ENCODE measurements around the gene FBXO24. TPM values are rescaled to one million over a fixed set of nuclear protein-coding genes. Genes with fewer than 3 reads are reported as not detected.
A peak's percentile ranks its signal among the peaks of the same experiment; 100 is the strongest.

The FBXO24 gene
- total and polyA plus RNA-seq, 9 of the 15 experiments (the other 6 are each of a cell fraction or from before 2014, with no cell fraction given): 0.17 to 0.95 (median 0.50) TPM

DNA sequence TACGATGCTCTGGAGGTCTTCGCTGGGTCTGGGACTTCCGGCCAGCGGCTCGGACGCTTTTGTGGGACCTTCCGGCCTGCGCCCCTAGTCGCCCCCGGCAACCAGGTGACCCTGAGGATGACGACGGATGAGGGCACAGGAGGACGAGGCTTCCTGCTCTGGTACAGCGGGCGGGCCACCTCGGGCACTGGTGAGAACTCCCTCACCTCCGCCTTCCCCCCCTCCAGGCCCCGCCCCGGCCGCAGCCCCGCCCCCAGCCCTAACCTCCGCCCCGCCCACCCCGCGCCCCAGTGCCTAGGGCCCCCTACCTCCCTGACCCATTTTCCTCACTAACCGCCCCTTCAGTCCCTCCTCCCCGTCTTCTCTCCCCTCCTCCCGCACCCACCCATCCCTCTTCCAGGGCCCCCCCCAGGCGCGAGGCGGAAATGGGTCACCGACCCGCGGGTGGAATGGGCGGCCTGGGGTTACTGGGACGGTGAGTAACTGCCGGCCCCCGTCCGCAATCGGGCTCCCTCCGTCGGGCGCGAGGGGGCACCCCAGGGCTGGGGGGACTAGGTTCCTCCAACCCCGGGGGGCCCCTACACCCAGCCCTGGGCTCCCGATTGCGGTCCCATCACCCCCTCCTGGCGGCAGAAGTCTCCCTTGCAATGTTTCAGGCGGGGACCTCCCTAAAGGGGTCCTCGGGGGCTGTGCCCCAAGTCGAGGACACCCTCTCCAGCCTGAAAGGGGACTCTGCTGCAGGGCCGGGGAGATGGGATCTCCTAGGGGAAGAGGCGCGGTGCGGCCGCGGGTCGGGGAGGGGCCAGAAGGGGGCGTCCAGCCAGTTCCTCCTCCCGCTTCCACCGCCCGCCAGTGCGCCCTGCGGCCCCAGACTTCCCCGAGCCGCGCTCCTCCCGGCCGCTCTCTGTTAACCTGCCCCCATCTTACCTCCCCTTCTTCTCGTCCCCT is 18.2 kb downstream of the FBXO24 start (continued):
- TF ChIP-seq RAD21 (CRISPR knock-in tag; conservative IDR thresholded peaks at IDR 0.05 in 1 of 2, IDR thresholded peaks at IDR 0.05 in 1 of 2) (peak; percentile 65), U2AF2 (optimal IDR thresholded peaks at IDR 0.05; ENCODE audit: low read depth, low read length) (no peak), ATF7 (IDR thresholded peaks at IDR 0.05) (peak; percentile 81), CEBPB (tag; IDR thresholded peaks at IDR 0.05) (no peak), ZFP36 (IDR thresholded peaks at IDR 0.05; ENCODE audit: low read depth, low read length, partially characterized antibody) (no peak), TCF7 (IDR thresholded peaks at IDR 0.05; ENCODE audit: borderline replicate concordance) (no peak), FOXA1 (IDR thresholded peaks at IDR 0.05; ENCODE audit: borderline replicate concordance) (no peak), CAMTA2 (CRISPR knock-in tag; conservative IDR thresholded peaks at IDR 0.05) (no peak), RFX7 (CRISPR knock-in tag; IDR thresholded peaks at IDR 0.05) (no peak), NR2C2 (CRISPR knock-in tag; IDR thresholded peaks at IDR 0.05) (no peak), NR2C2 (tag; IDR thresholded peaks at IDR 0.05) (no peak), HDAC6 (IDR thresholded peaks at IDR 0.05; ENCODE audit: low read depth, low read length) (no peak)
- TF ChIP-seq, protein P1, sequence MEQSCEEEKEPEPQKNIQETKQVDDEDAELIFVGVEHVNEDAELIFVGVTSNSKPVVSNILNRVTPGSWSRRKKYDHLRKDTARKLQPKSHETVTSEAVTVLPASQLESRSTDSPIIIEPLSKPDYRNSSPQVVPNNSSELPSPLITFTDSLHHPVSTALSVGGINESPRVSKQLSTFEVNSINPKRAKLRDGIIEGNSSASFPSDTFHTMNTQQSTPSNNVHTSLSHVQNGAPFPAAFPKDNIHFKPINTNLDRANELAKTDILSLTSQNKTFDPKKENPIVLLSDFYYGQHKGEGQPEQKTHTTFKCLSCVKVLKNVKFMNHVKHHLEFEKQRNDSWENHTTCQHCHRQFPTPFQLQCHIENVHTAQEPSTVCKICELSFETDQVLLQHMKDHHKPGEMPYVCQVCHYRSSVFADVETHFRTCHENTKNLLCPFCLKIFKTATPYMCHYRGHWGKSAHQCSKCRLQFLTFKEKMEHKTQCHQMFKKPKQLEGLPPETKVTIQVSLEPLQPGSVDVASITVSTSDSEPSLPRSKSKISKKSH (CRISPR knock-in tag; IDR thresholded peaks at IDR 0.05): no peak
- TF ChIP-seq, protein P2, sequence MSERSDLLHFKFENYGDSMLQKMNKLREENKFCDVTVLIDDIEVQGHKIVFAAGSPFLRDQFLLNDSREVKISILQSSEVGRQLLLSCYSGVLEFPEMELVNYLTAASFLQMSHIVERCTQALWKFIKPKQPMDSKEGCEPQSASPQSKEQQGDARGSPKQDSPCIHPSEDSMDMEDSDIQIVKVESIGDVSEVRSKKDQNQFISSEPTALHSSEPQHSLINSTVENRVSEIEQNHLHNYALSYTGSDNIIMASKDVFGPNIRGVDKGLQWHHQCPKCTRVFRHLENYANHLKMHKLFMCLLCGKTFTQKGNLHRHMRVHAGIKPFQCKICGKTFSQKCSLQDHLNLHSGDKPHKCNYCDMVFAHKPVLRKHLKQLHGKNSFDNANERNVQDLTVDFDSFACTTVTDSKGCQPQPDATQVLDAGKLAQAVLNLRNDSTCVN (CRISPR knock-in tag; IDR thresholded peaks at IDR 0.05): no peak
- TF ChIP-seq, protein P3, sequence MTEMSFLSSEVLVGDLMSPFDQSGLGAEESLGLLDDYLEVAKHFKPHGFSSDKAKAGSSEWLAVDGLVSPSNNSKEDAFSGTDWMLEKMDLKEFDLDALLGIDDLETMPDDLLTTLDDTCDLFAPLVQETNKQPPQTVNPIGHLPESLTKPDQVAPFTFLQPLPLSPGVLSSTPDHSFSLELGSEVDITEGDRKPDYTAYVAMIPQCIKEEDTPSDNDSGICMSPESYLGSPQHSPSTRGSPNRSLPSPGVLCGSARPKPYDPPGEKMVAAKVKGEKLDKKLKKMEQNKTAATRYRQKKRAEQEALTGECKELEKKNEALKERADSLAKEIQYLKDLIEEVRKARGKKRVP (CRISPR knock-in tag; IDR thresholded peaks at IDR 0.05): no peak
- TF ChIP-seq, protein P4, sequence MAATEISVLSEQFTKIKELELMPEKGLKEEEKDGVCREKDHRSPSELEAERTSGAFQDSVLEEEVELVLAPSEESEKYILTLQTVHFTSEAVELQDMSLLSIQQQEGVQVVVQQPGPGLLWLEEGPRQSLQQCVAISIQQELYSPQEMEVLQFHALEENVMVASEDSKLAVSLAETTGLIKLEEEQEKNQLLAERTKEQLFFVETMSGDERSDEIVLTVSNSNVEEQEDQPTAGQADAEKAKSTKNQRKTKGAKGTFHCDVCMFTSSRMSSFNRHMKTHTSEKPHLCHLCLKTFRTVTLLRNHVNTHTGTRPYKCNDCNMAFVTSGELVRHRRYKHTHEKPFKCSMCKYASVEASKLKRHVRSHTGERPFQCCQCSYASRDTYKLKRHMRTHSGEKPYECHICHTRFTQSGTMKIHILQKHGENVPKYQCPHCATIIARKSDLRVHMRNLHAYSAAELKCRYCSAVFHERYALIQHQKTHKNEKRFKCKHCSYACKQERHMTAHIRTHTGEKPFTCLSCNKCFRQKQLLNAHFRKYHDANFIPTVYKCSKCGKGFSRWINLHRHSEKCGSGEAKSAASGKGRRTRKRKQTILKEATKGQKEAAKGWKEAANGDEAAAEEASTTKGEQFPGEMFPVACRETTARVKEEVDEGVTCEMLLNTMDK (IDR thresholded peaks at IDR 0.05; ENCODE audit: borderline replicate concordance, insufficient read depth, low read depth, low read length, poor library complexity, severe bottlenecking): peak; percentile 99
